D721Med (cell line): Measurements from ENCODE around the gene SKAP1.

ENCODE experiments used
- DNase-seq: peaks from one replicate; pipeline ENCODE4 v3.0.0; 2011; ENCODE audit warnings: low spot score; ENCODE audit not compliant: insufficient read length
- FAIRE-seq: peaks from 2 replicates; lab custom pipeline; 2011; peaks lifted over from hg19 to GRCh38; lab: Jason Lieb, UNC
- CTCF ChIP-seq: IDR thresholded peaks from 2 replicates; pipeline ENCODE4 v1.5.1; 2012; ENCODE audit warnings: mild to moderate bottlenecking, control low read depth; ENCODE audit not compliant: insufficient read depth; ENCODE audit errors: missing control alignments

Gene SKAP1

DNA sequence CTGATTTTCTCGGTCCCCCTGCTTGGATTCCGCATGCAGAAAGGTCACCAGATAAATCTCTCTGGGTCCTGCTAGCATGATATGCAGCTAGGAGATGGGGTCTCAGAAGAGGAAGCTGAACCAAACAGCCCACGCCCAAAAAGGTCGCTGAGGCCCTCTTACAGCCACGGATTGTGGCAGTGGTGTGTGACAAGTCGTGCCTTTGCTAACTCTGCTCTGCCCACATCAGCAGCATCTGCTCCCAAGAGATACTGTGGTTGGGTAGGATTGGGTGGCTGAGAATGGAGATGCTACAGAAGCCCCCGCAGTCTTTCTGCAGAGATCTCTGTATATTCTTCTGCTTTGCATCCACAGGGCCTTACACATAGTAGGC is 15.2 kb upstream of the SKAP1 start:
- TF ChIP-seq CTCF, result no peak
- FAIRE-seq (no peak), DNase-seq (no peak)

- DNase-seq (no peak), FAIRE-seq (no peak)
- TF ChIP-seq CTCF, result no peak
These were observed 14.7 kb upstream of the SKAP1 start for GRCh38 chr17:48444516-48445247.

GRCh38 chr17:48443712-48444111 is 13.7 kb upstream of the SKAP1 start:
- no peak for DNase-seq
- no peak for TF ChIP-seq CTCF
- FAIRE-seq, result no peak

- DNase-seq (no peak), FAIRE-seq (no peak)
- no peak for TF ChIP-seq CTCF
These were observed 12.8 kb upstream of the SKAP1 start for GRCh38 chr17:48442819-48443218.

- FAIRE-seq (no peak), DNase-seq (no peak)
- TF ChIP-seq CTCF, result no peak
These were observed 11.8 kb upstream of the SKAP1 start for GRCh38 chr17:48441862-48442261.

- TF ChIP-seq CTCF, result no peak
- DNase-seq, result no peak
- no peak for FAIRE-seq
These were observed 11.3 kb upstream of the SKAP1 start for GRCh38 chr17:48441231-48441711.

GRCh38 chr17:48440669-48441068 is 10.7 kb upstream of the SKAP1 start:
- FAIRE-seq, result no peak
- no peak for DNase-seq
- no peak for TF ChIP-seq CTCF
